Left lung (tissue), 10 donors: Measurements from ENCODE around the gene AIM2. TPM values are rescaled to one million over a fixed set of nuclear protein-coding genes. Genes with fewer than 3 reads are reported as not detected.
A peak's percentile ranks its signal among the peaks of the same experiment; 100 is the strongest.
"Not testable (repeated sequence)": the region's sequence is repeated elsewhere in the genome, so short reads cannot be mapped to it uniquely, and the experiment has no call there.

Experiments
- ATAC-seq: fragments of 200-7000 bp; cut with Tn5 transposase; one replicate; pipeline ENCODE4 v1.9.1; 2020; ENCODE audit warnings: moderate library complexity
- DNase-seq, 4 donors: peaks; one replicate each; pipeline ENCODE4 v3.0.0-alpha.2; 2013 to 2020
- H3K27ac ChIP-seq, 2 donors: fragments of 200-600 bp; sonication (generic) in 1 of 2; one replicate each; pipeline versions ENCODE4 v1.5.0 to v1.8.0; 2020 to 2021
- H3K27me3 ChIP-seq, 2 donors: fragments of 200-600 bp; sonication (generic) in 1 of 2; one replicate each; pipeline versions ENCODE4 v1.5.0 to v1.8.0; 2020 to 2021
- H3K36me3 ChIP-seq, 2 donors: fragments of 200-600 bp; sonication (generic) in 1 of 2; one replicate each; pipeline versions ENCODE4 v1.5.0 to v1.8.0; 2020 to 2021
- H3K4me1 ChIP-seq, 2 donors: fragments of 200-600 bp; one replicate each; pipeline ENCODE4 v1.8.0; 2021
- H3K4me3 ChIP-seq, 2 donors: fragments of 200-600 bp; sonication (generic) in 1 of 2; one replicate each; pipeline versions ENCODE4 v1.5.0 to v1.8.0; 2020 to 2021; ENCODE audit warnings: mild to moderate bottlenecking in 1 of 2
- H3K9me3 ChIP-seq, 2 donors: fragments of 200-600 bp; sonication (generic) in 1 of 2; one replicate each; pipeline versions ENCODE4 v1.5.0 to v1.8.0; 2020 to 2021
- intact Hi-C, 2 donors: fragments of 100-400 bp; cut with DNase I; formaldehyde crosslinking; loops; one replicate each; pipeline versions ENCODE4 v1.11.2 to v1.14.2; 2022
- polyA plus RNA-seq, 6 donors: library from polyadenylated mRNA; unstranded; fragments of 120-200 nt; gene quantifications; one replicate each; pipeline ENCODE4 v1.2.1, GENCODE V29; 2013; ENCODE audit not compliant: insufficient read length in 6 of 6
- total RNA-seq, 2 donors: library from RNA; stranded (reverse); fragmentation: NEBNext Ultra II Directional; extraction: Animal tissue kit (Norgen Biotek cat#: 25700); gene quantifications; one replicate each; pipeline ENCODE4 v1.2.1, GENCODE V29; 2021
- TF ChIP-seq, protein P1 (sequence below), 2 donors: fragments of 200-600 bp; sonication (generic) in 1 of 2; IDR thresholded peaks; one replicate each; pipeline versions ENCODE4 v1.5.0 to v1.8.0; 2021; ENCODE audit warnings: antibody characterized with exemption in 2 of 2
- donor health status: DM: no; HTN: yes; CAD: no.
- donor health status: DM: no; HTN: no; CAD: no.

AIM2 gene
- total and polyA plus RNA-seq, 8 donors: 0.18 to 3.6 (median 0.51) TPM; not detected in 1

- Histone ChIP-seq H3K4me3 (no peak overlapping the region), H3K9me3 (no peaks in the 10 kb centered on the region), H3K27ac (peak overlapping the region in 1 of 2 donors; percentile 63), H3K27me3 (no peaks in the 10 kb centered on the region), H3K36me3 (peaks cover 5 to 74% of the 10 kb centered on the region in 2 donors), H3K4me1 (peaks cover 5 to 40% of the 10 kb centered on the region in 2 donors)
- DNase-seq (no peak), ATAC-seq (no peak)
- intact Hi-C loops: no loop called here
- TF ChIP-seq, protein P1, sequence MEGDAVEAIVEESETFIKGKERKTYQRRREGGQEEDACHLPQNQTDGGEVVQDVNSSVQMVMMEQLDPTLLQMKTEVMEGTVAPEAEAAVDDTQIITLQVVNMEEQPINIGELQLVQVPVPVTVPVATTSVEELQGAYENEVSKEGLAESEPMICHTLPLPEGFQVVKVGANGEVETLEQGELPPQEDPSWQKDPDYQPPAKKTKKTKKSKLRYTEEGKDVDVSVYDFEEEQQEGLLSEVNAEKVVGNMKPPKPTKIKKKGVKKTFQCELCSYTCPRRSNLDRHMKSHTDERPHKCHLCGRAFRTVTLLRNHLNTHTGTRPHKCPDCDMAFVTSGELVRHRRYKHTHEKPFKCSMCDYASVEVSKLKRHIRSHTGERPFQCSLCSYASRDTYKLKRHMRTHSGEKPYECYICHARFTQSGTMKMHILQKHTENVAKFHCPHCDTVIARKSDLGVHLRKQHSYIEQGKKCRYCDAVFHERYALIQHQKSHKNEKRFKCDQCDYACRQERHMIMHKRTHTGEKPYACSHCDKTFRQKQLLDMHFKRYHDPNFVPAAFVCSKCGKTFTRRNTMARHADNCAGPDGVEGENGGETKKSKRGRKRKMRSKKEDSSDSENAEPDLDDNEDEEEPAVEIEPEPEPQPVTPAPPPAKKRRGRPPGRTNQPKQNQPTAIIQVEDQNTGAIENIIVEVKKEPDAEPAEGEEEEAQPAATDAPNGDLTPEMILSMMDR (IDR thresholded peaks at IDR 0.05): no peak
These were observed 21.4 kb downstream of the AIM2 start for GRCh38 chr1:159055181-159055641.

- Histone ChIP-seq H3K4me3 (no peak overlapping the region), H3K27ac (peak overlapping the region in 1 of 2 donors; percentile 26), H3K36me3 (peaks cover 5 to 82% of the 10 kb centered on the region in 2 donors), H3K9me3 (no peaks in the 10 kb centered on the region), H3K27me3 (no peaks in the 10 kb centered on the region), H3K4me1 (peaks cover 5 to 40% of the 10 kb centered on the region in 2 donors)
- intact Hi-C loops: no loop called here
- ATAC-seq (no peak), DNase-seq (no peak)
- TF ChIP-seq, protein P1 (IDR thresholded peaks at IDR 0.05): no peak
These were observed 22.1 kb downstream of the AIM2 start for GRCh38 chr1:159054427-159054826.

DNA sequence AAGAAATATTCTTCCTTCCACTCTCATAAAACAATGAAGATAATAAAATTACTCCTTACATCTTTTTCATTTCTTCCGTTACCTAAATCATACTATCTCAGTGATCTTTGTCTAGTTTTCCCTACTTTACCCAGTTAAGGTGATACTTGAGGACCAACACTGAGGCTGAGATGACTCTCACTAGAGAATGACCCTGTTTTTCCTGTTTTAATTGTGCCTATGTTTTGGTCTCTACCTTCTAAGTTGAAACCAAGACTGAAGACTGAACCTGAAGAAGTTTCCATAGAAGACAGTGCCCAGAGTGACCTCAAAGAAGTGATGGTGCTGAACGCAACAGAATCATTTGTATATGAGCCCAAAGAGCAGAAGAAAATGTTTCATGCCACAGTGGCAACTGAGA is 25.1 kb downstream of the AIM2 start:
- H3K27ac ChIP-seq: no peak overlapping the region
- TF ChIP-seq, protein P1 (IDR thresholded peaks at IDR 0.05): no peak
- intact Hi-C loops: no loop called here
- ATAC-seq (no peak), DNase-seq (no peak)
- H3K4me3 ChIP-seq: no peak overlapping the region
- no peaks in the 10 kb centered on the region for H3K9me3 ChIP-seq
- H3K36me3 ChIP-seq: peaks cover 5 to 91% of the 10 kb centered on the region in 2 donors
- H3K27me3 ChIP-seq: no peaks in the 10 kb centered on the region
- H3K4me1 ChIP-seq: peaks cover 5 to 40% of the 10 kb centered on the region in 2 donors

DNA sequence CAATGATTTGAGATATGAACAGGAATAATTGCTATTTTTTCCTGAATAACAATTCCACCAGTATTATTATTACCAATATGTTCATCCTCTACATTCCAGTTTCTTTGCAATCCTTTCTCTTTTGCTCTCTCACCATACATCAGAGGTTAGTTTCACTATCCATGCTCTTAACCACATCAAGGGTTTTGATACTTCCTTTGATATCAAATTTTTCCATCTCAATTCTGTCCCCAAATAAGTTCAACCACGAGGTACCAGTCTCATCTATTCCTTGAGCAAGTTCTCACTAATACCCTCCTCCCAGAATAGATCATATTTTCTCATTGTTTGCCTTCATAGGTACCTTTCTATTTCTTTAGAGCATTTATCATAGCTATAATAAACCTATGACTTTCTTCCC is 30.1 kb downstream of the AIM2 start:
- intact Hi-C loops, ATAC-seq: not testable (repeated sequence)

GRCh38 chr1:159040893-159041724 is 35.5 kb downstream of the AIM2 start:
- H3K9me3 ChIP-seq: no peaks in the 10 kb centered on the region
- ATAC-seq (no peak), DNase-seq (no peak)
- no peak overlapping the region for H3K27ac ChIP-seq
- H3K27me3 ChIP-seq: no peaks in the 10 kb centered on the region
- TF ChIP-seq, protein P1 (IDR thresholded peaks at IDR 0.05): no peak
- peaks cover 6 to 92% of the 10 kb centered on the region in 2 donors for H3K36me3 ChIP-seq
- no peak overlapping the region for H3K4me3 ChIP-seq
- no peaks in the 10 kb centered on the region for H3K4me1 ChIP-seq
- intact Hi-C loops: no loop called here

More for the DNA sequence above, 30.1 kb downstream of the AIM2 start:
- not testable (repeated sequence) for H3K9me3 ChIP-seq, H3K27ac ChIP-seq, H3K27me3 ChIP-seq, DNase-seq, H3K4me3 ChIP-seq, H3K4me1 ChIP-seq
- H3K36me3 ChIP-seq: peaks cover 0 to 84% of the 10 kb centered on the region in 2 donors
